BE2C (cell line): ENCODE results near the gene RIC3.

ENCODE experiments used
- DNase-seq: peaks from one replicate; pipeline ENCODE4 v3.0.0-alpha.2; 2020
- H3K27me3 ChIP-seq: fragments of 250-450 bp; sonication (Bioruptor Pico); 2 replicates; pipeline ENCODE4 v1.5.1; 2020; ENCODE audit warnings: mild to moderate bottlenecking
- H3K36me3 ChIP-seq: fragments of 250-450 bp; sonication (Bioruptor Pico); 2 replicates; pipeline ENCODE4 v1.5.1; 2020; ENCODE audit warnings: mild to moderate bottlenecking
- H3K4me1 ChIP-seq: fragments of 250-450 bp; sonication (Bioruptor Pico); 2 replicates; pipeline ENCODE4 v1.5.1; 2020
- H3K4me3 ChIP-seq: 2 replicates; pipeline ENCODE4 v1.5.1; 2011; ENCODE audit warnings: low read depth, low read length
- H3K9me3 ChIP-seq: fragments of 250-450 bp; sonication (Bioruptor Pico); 2 replicates; pipeline ENCODE4 v1.5.1; 2020
- TF ChIP-seq, protein P1 (sequence below): IDR thresholded peaks from 2 replicates; pipeline ENCODE4 v1.5.1; 2012; ENCODE audit warnings: mild to moderate bottlenecking, low read depth, low read length

Gene RIC3

GRCh38 chr11:8100605-8101004, 68.2 kb downstream of the RIC3 start:
- no peak for DNase-seq
- Histone ChIP-seq H3K4me1 (no peaks in the 10 kb centered on the region), H3K9me3 (no peaks in the 10 kb centered on the region), H3K36me3 (peaks cover 70% of the 10 kb centered on the region), H3K4me3 (no peak overlapping the region), H3K27me3 (no peaks in the 10 kb centered on the region)
- TF ChIP-seq, protein P1, sequence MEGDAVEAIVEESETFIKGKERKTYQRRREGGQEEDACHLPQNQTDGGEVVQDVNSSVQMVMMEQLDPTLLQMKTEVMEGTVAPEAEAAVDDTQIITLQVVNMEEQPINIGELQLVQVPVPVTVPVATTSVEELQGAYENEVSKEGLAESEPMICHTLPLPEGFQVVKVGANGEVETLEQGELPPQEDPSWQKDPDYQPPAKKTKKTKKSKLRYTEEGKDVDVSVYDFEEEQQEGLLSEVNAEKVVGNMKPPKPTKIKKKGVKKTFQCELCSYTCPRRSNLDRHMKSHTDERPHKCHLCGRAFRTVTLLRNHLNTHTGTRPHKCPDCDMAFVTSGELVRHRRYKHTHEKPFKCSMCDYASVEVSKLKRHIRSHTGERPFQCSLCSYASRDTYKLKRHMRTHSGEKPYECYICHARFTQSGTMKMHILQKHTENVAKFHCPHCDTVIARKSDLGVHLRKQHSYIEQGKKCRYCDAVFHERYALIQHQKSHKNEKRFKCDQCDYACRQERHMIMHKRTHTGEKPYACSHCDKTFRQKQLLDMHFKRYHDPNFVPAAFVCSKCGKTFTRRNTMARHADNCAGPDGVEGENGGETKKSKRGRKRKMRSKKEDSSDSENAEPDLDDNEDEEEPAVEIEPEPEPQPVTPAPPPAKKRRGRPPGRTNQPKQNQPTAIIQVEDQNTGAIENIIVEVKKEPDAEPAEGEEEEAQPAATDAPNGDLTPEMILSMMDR = no peak

DNA sequence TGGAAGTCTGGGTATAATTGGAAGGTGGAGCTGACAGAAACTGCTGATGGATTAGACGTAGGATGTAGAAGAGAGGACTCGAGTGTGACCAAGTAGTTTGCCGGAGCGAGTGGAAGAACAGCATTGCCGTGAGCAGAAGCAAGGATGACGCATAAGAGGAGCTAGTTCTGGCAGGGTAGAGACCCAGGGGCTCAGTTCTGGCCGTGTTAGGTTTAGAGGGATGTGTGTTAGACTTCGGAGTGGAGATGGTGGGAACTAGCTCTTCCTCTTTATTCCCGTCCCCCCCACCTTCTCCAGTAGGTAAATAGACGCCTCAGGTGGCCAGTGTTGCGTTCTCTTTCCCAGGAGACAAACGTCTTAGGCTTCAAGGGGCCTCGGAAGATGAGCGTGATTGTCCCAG, 68.7 kb downstream of the RIC3 start:
- DNase-seq = no peak
- Histone ChIP-seq H3K4me1 (no peaks in the 10 kb centered on the region), H3K36me3 (peaks cover 74% of the 10 kb centered on the region), H3K4me3 (no peak overlapping the region), H3K9me3 (no peaks in the 10 kb centered on the region), H3K27me3 (no peaks in the 10 kb centered on the region)
- TF ChIP-seq, protein P1 = no peak

DNA sequence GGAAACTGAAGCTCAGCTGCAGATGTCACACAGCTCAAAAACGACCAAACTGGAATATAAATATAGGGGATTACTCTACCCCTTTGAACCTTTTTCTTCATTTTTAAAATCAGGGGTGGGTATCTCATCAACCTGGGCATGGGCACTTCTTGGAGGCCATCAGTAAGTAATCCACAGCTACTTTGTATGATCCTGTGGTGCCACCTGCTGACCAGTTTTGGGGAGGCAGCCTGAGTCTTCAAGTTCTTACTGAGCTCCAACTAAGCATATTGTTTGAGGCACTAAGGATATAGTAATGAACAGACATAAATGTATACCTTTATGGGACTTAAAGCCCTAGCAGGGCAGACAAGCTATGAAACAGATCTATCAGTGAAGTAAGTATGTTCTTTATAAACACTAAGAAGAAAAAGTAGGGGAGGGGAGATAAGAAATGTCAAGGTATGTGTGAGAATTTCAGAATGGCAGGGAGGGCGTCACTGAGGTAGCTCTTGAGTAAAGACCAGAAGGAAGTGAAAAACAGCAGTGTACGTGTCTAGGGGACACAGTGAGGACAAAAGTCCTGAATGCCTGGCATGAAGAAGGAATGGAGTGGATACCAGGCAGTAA, 69.4 kb downstream of the RIC3 start:
- TF ChIP-seq, protein P1 = peak; percentile 66
- Histone ChIP-seq H3K27me3 (no peaks in the 10 kb centered on the region), H3K4me3 (no peak overlapping the region), H3K4me1 (no peaks in the 10 kb centered on the region), H3K36me3 (peaks cover 79% of the 10 kb centered on the region), H3K9me3 (no peaks in the 10 kb centered on the region)
- DNase-seq = peak; percentile 64

GRCh38 chr11:8098879-8099278, 69.9 kb downstream of the RIC3 start:
- H3K4me3 ChIP-seq = no peak overlapping the region
- H3K36me3 ChIP-seq = peaks cover 83% of the 10 kb centered on the region
- no peaks in the 10 kb centered on the region for H3K27me3 ChIP-seq
- H3K4me1 ChIP-seq = no peaks in the 10 kb centered on the region
- H3K9me3 ChIP-seq = no peaks in the 10 kb centered on the region
- DNase-seq = no peak
- TF ChIP-seq, protein P1 = no peak

DNA sequence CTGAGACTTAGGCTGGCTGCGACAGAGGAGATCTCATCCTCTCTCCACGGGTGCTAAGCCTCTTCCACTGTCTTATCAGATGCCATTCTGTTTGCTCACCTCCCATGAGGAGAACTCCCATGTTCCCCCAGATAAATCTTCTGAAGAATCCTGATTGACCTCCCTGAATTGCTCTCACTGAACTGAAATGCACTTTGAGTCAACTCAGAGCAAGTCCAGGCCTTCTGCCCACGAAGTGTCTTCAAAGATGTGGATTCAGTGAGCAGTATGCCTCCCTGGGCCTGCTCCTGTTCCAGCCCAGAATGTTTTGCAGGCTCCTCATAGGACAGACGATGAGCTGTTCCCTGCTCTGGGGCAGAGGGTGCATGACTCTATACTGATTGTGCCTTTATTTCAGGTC, 70.5 kb downstream of the RIC3 start:
- TF ChIP-seq, protein P1 = no peak
- no peaks in the 10 kb centered on the region for H3K27me3 ChIP-seq
- DNase-seq = no peak
- no peaks in the 10 kb centered on the region for H3K4me1 ChIP-seq
- H3K9me3 ChIP-seq = no peaks in the 10 kb centered on the region
- peaks cover 89% of the 10 kb centered on the region for H3K36me3 ChIP-seq
- H3K4me3 ChIP-seq = no peak overlapping the region

DNA sequence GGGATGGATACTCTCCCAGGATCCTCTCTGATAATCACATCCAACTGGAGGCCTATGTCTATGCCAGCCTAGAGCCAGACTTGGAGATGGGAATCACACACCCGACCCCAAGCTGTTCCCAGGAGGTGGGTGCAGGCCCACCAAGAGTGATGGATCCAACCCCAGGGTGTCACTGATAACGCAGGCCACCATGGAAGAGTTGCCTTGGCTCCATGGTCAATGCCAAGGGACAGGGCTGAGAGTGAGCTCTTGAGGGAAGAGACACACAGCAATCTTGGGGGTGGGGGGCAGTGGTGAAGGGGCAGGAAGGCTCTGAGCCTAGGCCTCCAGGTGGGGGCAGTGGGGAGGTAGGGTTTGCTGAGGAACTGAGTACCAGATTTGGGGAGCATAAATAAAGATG, 70.9 kb downstream of the RIC3 start:
- no peaks in the 10 kb centered on the region; the same call in 1 of the 2 replicates for H3K4me1 ChIP-seq
- H3K27me3 ChIP-seq = no peaks in the 10 kb centered on the region
- DNase-seq = no peak
- H3K4me3 ChIP-seq = no peak overlapping the region
- H3K9me3 ChIP-seq = no peaks in the 10 kb centered on the region
- peaks cover 93% of the 10 kb centered on the region for H3K36me3 ChIP-seq
- TF ChIP-seq, protein P1 = no peak
